Measurements from ENCODE around the gene SP6.
A peak's percentile ranks its signal among the peaks of the same experiment; 100 is the strongest.

SP6 gene

GRCh38 chr17:47852113-47852949, 1.4 kb upstream of the SP6 start:
- DNase-seq: no peak

GRCh38 chr17:47851764-47852112, 775 bp upstream of the SP6 start:
- DNase-seq: no peak

GRCh38 chr17:47850373-47850691, 631 bp downstream of the SP6 start:
- no peak for DNase-seq

GRCh38 chr17:47848198-47848513, 2.8 kb downstream of the SP6 start:
- no peak for DNase-seq

GRCh38 chr17:47847341-47848197, 3.4 kb downstream of the SP6 start:
- no peak for DNase-seq

GRCh38 chr17:47846716-47847340, 4.1 kb downstream of the SP6 start:
- DNase-seq: no peak

GRCh38 chr17:47845716-47846075, 5.3 kb downstream of the SP6 start:
- DNase-seq: no peak

- no peak for DNase-seq
These were observed 5.9 kb downstream of the SP6 start for GRCh38 chr17:47844814-47845715.

GRCh38 chr17:47844227-47844626, 6.7 kb downstream of the SP6 start:
- no peak for DNase-seq

GRCh38 chr17:47843391-47843730, 7.6 kb downstream of the SP6 start:
- DNase-seq: no peak

GRCh38 chr17:47841488-47842291, 9.3 kb downstream of the SP6 start:
- no peak for DNase-seq

GRCh38 chr17:47840742-47841487, 10.0 kb downstream of the SP6 start, which contains the start of gene SCRN2:
Gene SCRN2 (minus strand): TSS chr17:47841273. CDS start chr17:47840843, 430 bp downstream.
- peak; percentile 90 for DNase-seq

- no peak for DNase-seq
These were observed 10.8 kb downstream of the SP6 start for GRCh38 chr17:47840001-47840741.

GRCh38 chr17:47839071-47839470, 11.9 kb downstream of the SP6 start:
- DNase-seq: no peak

GRCh38 chr17:47838636-47839035, 12.3 kb downstream of the SP6 start:
- DNase-seq: no peak

- no peak for DNase-seq
These were observed 13.4 kb downstream of the SP6 start for GRCh38 chr17:47837401-47838039.

GRCh38 chr17:47836601-47837000, 14.4 kb downstream of the SP6 start:
- DNase-seq: no peak

GRCh38 chr17:47834756-47835155, 16.2 kb downstream of the SP6 start:
- no peak for DNase-seq

- no peak for DNase-seq
These were observed 19.0 kb downstream of the SP6 start for GRCh38 chr17:47831934-47832327.

All from activated naive CD4-positive, alpha-beta T cell treated with Interleukin-2 at 50 U/mL for 16 hours (primary cell).